Subcutaneous abdominal adipose tissue (tissue), 5 donors: ENCODE data around the gene LRRC41.
"Not testable (repeated sequence)": the region's sequence is repeated elsewhere in the genome, so short reads cannot be mapped to it uniquely, and the experiment has no call there.

Experiments used
- H3K27ac ChIP-seq: one replicate; pipeline ENCODE4 v1.7.0; 2013; ENCODE audit warnings: low read depth, mild to moderate bottlenecking, inconsistent platforms, low read length, moderate library complexity
- H3K27me3 ChIP-seq, 5 donors: one replicate each; pipeline ENCODE4 v1.7.0; 2013; ENCODE audit warnings: low read length in 5 of 5, inconsistent platforms in 1 of 5; ENCODE audit not compliant: control insufficient read depth in 5 of 5, insufficient read depth in 4 of 5
- H3K36me3 ChIP-seq, 5 donors: one replicate each; pipeline ENCODE4 v1.7.0; 2013; ENCODE audit warnings: low read length in 5 of 5; ENCODE audit not compliant: control insufficient read depth in 5 of 5, insufficient read depth in 5 of 5
- H3K4me1 ChIP-seq, 5 donors: one replicate each; pipeline ENCODE4 v1.7.0; 2013; ENCODE audit warnings: low read length in 5 of 5, mild to moderate bottlenecking in 3 of 5, moderate library complexity in 1 of 5; ENCODE audit not compliant: control insufficient read depth in 5 of 5, insufficient read depth in 5 of 5
- H3K4me3 ChIP-seq, 5 donors: one replicate each; pipeline ENCODE4 v1.7.0; 2013; ENCODE audit warnings: low read length in 5 of 5, low read depth in 1 of 5
- H3K9ac ChIP-seq, 5 donors: one replicate each; pipeline ENCODE4 v1.7.0; 2013; ENCODE audit warnings: low read length in 5 of 5, mild to moderate bottlenecking in 4 of 5, moderate library complexity in 3 of 5
- H3K9me3 ChIP-seq, 5 donors: one replicate each; pipeline ENCODE4 v1.7.0; 2013; ENCODE audit warnings: low read length in 5 of 5; ENCODE audit not compliant: control insufficient read depth in 5 of 5
- donor health status: healthy.
- donor health status: healthy.
- donor health status: healthy.
- donor health status: healthy.
- donor health status: healthy.

Gene LRRC41

DNA sequence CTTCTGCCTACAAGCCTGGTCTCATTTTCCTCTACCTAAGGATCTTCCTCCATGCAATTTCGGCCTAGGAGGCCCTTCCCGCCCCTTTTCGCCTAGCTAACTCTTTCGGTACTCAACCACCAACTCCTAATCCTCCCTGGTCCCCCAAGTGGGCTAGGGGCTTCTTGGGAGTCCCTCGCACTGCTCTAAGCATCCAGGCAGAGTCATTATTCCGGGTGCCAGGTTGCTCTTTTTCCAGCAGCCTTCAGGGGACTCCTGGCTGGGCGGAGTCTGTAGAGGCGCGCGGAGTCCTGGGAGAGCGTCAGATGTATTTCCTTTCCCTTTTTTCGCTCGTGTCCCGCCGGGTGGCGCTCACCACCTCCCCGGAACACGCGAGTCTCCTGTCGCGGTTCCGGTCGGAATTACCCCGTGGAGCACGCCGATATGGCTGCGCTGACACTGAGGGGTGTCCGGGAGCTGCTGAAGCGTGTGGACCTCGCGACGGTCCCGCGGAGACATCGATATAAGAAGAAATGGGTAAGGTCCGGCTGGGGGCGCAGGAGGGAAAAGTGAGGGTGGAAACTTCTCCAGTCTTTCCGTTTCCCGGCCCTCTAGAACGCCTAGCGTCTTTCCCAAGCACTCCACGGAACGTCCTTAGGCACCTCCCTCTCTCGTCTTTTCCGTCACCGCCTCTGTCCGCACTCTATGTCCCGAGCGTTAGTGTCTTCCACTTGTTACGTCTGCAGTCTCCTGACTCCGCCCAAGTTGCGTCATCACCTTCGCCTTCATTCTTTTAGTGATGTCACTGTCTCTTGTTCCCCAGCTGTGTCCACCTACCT lies 37.2 kb upstream of the LRRC41 start, which contains the start of gene NSUN4:
Gene NSUN4, plus strand, starts transcription at position 404 of the 818 bp plus-strand sequence. Its CDS starts 20 bp downstream, at position 424.
- Histone ChIP-seq H3K36me3 (peaks cover 6 to 28% (median 22%) of the 10 kb centered on the region in 5 donors), H3K4me1 (peaks cover 0 to 19% (median 15%) of the 10 kb centered on the region in 5 donors), H3K9me3 (no peaks in the 10 kb centered on the region), H3K9ac (peak within 1 kb of the TSS; percentile 82 to 97 (median 94)), H3K27ac (peak within 1 kb of the TSS; percentile 96), H3K4me3 (peak within 1 kb of the TSS; percentile 88 to 98 (median 94)), H3K27me3 (no peaks in the 10 kb centered on the region)

DNA sequence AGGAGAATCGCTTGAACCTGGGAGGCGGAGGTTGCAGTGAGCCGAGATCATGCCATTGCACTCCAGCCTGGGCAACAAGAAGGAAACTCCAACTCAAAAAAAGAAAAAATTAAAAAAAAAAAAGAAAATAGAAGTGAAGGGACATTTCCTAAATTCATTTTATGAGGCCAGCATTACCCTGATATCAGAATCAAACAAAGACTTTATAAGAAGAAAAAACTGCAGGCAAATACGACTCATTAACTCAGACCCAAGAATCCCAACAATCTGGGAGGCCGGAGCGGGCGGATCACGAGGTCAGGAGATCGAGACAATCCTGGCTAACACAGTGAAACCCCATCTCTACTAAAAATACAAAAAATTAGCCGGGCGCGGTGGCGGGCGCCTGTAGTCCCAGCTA lies 34.0 kb upstream of the LRRC41 start:
- H3K9me3 ChIP-seq, H3K9ac ChIP-seq, H3K36me3 ChIP-seq, H3K4me3 ChIP-seq, H3K27me3 ChIP-seq, H3K27ac ChIP-seq: not testable (repeated sequence)
- peaks cover 0 to 19% (median 15%) of the 10 kb centered on the region in 5 donors for H3K4me1 ChIP-seq

DNA sequence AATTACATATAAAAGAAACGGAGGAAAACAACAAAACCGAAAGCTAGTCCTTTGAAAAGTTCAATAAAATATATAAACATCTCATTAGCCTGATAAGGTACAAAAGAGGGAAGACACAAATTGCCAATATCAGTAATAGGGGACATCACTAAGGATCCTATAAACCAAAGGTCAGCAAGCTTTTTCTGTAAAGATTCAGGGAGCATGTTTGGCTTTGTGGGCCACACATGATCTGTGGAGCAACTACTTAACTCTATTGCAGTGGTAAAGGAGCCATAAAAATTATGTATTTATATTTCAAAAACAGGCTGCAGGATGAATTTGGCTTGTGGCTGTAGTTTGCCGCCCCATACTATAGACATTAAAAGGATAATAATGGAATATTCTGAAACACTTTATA lies 31.7 kb upstream of the LRRC41 start:
- Histone ChIP-seq H3K9ac (no peak overlapping the region), H3K27ac (no peak overlapping the region), H3K4me1 (peaks cover 0 to 6% (median 5%) of the 10 kb centered on the region in 5 donors), H3K36me3 (no peaks in the 10 kb centered on the region), H3K4me3 (no peak overlapping the region), H3K9me3 (no peaks in the 10 kb centered on the region), H3K27me3 (no peaks in the 10 kb centered on the region)

DNA sequence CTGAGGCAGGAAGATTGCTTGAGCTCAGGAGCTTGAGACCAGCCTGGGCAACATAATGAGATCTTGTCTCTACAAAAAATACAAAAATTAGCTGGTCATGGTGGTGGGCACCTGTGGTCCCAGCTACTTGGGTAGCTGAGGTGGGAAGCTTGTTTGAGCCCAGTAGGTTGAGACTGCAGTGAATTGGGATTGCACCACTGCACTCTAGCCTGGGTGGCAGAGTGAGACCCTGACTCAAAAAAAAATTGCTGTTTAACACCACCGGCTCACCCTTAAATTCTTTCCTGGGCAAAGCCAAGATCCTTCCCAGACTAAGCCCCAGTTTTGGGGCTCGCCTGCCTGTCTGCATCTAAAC lies 30.6 kb upstream of the LRRC41 start:
- Histone ChIP-seq H3K36me3 (no peaks in the 10 kb centered on the region), H3K4me1 (no peaks in the 10 kb centered on the region), H3K9me3 (no peaks in the 10 kb centered on the region), H3K27me3 (no peaks in the 10 kb centered on the region), H3K4me3 (no peak overlapping the region), H3K9ac (no peak overlapping the region), H3K27ac (no peak overlapping the region)

DNA sequence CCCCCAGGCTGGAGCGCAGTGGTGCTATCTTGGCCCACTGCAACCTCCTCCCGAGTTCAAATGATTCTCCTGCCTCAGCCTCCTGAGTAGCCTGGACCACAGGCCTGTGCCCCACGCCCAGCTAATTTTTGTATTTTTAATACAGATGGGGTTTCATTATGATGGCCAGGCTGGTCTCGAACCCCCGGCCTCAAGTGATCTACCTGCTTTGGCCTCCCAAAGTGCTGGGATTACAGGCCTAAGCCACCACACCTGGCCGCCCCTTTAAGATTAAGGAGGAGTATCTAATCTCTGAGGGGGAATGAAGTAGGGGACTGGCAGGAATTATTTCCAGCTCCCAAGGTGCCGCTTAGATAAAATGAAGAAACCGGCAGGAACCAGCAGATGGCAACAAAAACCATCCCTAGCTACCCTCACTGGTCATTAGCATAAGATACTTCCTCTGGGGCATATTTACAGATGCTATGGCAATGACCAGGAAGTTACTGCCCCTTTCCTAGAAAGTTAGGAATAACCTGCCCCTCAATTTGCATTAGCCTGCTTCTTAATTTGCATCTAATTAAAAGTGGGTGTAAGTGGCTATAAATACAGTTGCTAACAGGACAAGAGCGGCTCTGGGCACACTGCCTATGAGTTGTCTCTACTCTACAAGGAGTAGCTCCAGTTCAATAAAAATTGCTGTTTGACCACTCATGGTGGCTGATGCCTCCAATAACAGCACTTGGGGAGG lies 30.0 kb upstream of the LRRC41 start:
- no peaks in the 10 kb centered on the region for H3K27me3 ChIP-seq
- H3K27ac ChIP-seq: no peak overlapping the region
- H3K36me3 ChIP-seq: no peaks in the 10 kb centered on the region
- H3K4me1 ChIP-seq: no peaks in the 10 kb centered on the region
- H3K9ac ChIP-seq: peak overlapping the region in 1 of 5 donors; percentile 25
- H3K9me3 ChIP-seq: no peaks in the 10 kb centered on the region
- no peak overlapping the region for H3K4me3 ChIP-seq

DNA sequence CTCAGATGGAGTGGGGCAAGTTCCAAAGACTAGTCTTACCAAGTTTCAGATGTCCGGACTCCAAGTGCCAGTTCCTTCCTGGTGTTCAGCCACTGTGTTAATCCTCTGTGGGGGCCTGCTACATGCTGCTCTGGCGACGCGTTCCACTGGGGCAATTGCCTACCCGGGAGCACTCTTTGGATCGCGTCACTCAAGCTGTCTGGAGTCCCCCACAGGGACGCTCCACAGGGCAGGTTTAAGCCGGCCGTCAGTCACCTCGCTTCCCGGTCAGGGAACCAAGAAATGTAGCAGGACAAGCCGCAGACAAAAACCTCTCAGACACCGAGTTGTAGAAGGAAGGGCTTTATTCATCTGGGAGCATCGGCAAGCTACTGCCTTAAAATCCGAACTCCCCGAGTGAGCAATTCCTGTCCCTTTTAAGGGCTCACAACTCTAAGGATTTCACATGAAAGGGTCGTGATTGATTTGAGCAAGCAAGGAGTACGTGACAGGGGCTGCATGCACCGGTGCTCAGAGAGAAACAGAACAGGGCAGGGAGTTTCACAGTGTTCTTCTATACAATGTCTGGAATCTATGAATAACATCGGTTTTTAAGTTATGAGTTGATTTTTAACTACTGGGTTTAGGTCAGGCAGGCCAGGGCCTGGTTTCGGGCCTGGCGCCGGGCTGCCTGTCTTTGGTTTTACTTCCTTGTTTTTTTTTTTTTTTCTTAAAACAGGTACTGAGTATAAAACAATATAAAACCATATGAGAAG lies 28.5 kb upstream of the LRRC41 start:
- not testable (repeated sequence) for H3K36me3 ChIP-seq, H3K9me3 ChIP-seq, H3K9ac ChIP-seq, H3K27me3 ChIP-seq, H3K27ac ChIP-seq, H3K4me1 ChIP-seq, H3K4me3 ChIP-seq

DNA sequence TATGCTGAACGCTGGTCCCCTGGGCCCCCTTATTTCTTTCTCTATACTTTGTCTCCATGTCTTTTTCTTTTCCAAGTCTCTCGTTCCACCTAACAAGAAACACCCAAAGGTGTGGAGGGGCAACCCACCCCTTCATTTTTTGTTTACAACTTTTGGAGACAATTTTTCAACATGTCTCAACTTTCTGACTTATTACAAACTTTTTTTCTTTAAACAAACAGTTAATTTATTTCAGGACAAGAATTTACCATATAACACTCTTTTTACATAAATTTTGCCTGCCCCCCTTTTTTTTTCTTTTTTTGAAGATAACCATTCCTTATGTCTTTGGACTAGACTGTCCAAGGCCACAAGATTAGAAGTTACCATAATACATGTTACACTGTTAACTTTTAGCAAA lies 27.0 kb upstream of the LRRC41 start:
- not testable (repeated sequence) for H3K9ac ChIP-seq, H3K4me3 ChIP-seq, H3K36me3 ChIP-seq, H3K27me3 ChIP-seq, H3K4me1 ChIP-seq, H3K27ac ChIP-seq, H3K9me3 ChIP-seq

DNA sequence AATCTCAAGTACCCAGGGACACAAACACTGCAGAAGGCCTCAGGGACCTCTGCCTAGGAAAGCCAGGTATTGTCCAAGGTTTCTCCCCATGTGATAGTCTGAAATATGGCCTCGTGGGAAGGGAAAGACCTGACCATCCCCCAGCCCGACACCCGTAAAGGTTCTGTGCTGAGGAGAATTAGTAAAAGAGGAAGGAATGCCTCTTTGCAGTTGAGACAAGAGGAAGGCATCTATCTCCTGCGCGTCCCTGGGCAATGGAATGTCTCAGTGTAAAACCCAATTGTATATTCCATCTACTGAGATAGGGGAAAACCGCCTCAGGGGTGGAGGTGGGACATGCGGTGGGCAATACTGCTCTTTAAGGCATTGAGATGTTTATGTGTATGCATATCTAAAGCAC lies 26.4 kb upstream of the LRRC41 start:
- not testable (repeated sequence) for H3K4me1 ChIP-seq, H3K4me3 ChIP-seq, H3K27me3 ChIP-seq, H3K9me3 ChIP-seq, H3K27ac ChIP-seq, H3K36me3 ChIP-seq, H3K9ac ChIP-seq

DNA sequence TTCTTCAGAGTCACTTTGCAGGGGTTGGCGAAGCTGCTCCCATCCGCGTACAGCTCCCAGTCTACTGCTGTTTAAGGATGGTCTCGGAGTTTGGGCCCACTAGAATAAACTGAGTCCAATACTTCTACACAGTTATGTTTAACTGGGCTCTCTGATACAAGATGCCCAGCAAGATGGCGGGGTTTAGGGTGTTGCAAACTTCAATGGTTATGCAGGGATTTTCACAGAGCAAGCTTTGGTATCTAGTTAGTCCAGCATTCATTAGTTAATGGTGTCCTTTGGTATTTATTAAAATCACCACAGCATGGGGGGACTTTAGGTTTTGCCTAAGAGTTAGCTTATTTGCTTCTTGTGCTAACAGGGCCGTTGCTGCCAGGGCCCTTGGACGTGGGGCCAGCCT lies 24.8 kb upstream of the LRRC41 start:
- H3K4me3 ChIP-seq, H3K4me1 ChIP-seq, H3K9me3 ChIP-seq, H3K27ac ChIP-seq, H3K9ac ChIP-seq, H3K36me3 ChIP-seq, H3K27me3 ChIP-seq: not testable (repeated sequence)
